Uterus (tissue), 4 donors: ENCODE results near the gene FMNL2. TPM values are rescaled to one million over a fixed set of nuclear protein-coding genes. Genes with fewer than 3 reads are reported as not detected.

Experiments used
- DNase-seq, 2 donors: peaks; one replicate each; pipeline ENCODE4 v3.0.0-alpha.2; 2019 to 2020
- H3K27ac ChIP-seq, 2 donors: fragments of 200-600 bp; sonication (generic); 1 replicate in 1 of 2; 2 replicates in 1 of 2; pipeline ENCODE4 v1.5.1; 2016 to 2018
- H3K27me3 ChIP-seq, 2 donors: fragments of 200-600 bp; sonication (generic); one replicate each; pipeline ENCODE4 v1.5.1; 2018 to 2019; ENCODE audit warnings: control low read depth in 1 of 2
- H3K36me3 ChIP-seq, 2 donors: fragments of 200-600 bp; sonication (generic); one replicate each; pipeline ENCODE4 v1.5.1; 2019; ENCODE audit warnings: control low read depth in 1 of 2
- H3K4me1 ChIP-seq, 2 donors: fragments of 200-600 bp; sonication (generic); one replicate each; pipeline ENCODE4 v1.5.1; 2018 to 2019; ENCODE audit warnings: control low read depth in 1 of 2
- H3K4me3 ChIP-seq, 2 donors: fragments of 200-600 bp; sonication (generic); 1 replicate in 1 of 2; 2 replicates in 1 of 2; pipeline ENCODE4 v1.5.1; 2018 to 2019; ENCODE audit warnings: mild to moderate bottlenecking in 1 of 2
- H3K9me3 ChIP-seq, 2 donors: fragments of 200-600 bp; sonication (generic); one replicate each; pipeline ENCODE4 v1.5.1; 2019; ENCODE audit warnings: control low read depth in 1 of 2
- CTCF ChIP-seq, 4 experiments: fragments of 200-600 bp in 2 of 4; fragments of 450-650 bp in 2 of 4; sonication (generic) in 2 of 4; IDR thresholded peaks; one replicate each; pipeline ENCODE4 v1.5.1; 2016 to 2019; ENCODE audit warnings: antibody characterized with exemption in 4 of 4, mild to moderate bottlenecking in 2 of 4, moderate library complexity in 1 of 4
- POLR2A ChIP-seq, 2 donors: fragments of 450-650 bp; IDR thresholded peaks; one replicate each; pipeline ENCODE4 v1.6.1; 2016; ENCODE audit warnings: antibody characterized with exemption in 2 of 2, mild to moderate bottlenecking in 1 of 2, moderate library complexity in 1 of 2
- intact Hi-C: fragments of 100-400 bp; cut with DNase I; formaldehyde crosslinking; loops from one replicate; pipeline ENCODE4 v1.15.1; 2023; ENCODE audit warnings: low total_unique reads
- total RNA-seq, 4 donors: library from RNA; depleted of rRNA in 3 of 4; stranded (reverse); fragments of >200 nt in 3 of 4; gene quantifications; one replicate each; pipeline versions ENCODE4 v1.1.0 to v1.2.4, GENCODE V29; 2014 to 2023
- donor health status: DM: yes; HTN: yes; CAD: no.

The FMNL2 gene
- total RNA-seq, 4 donors from 2014 or later: 10.0 to 66.9 (median 33.4) TPM

GRCh38 chr2:152421521-152422370, 86.8 kb downstream of the FMNL2 start:
- peak; percentile 32 to 73 for DNase-seq
- H3K27ac ChIP-seq: peak overlapping the region; percentile 56 to 81
- no peaks in the 10 kb centered on the region for H3K9me3 ChIP-seq
- H3K36me3 ChIP-seq: no peaks in the 10 kb centered on the region
- intact Hi-C loops: no loop called here
- H3K4me1 ChIP-seq: peaks cover 0 to 4% of the 10 kb centered on the region in 2 donors
- no peak for TF ChIP-seq CTCF (IDR thresholded peaks at IDR 0.05)
- TF ChIP-seq POLR2A (IDR thresholded peaks at IDR 0.05): peak in 1 of 2 donors; percentile 13
- no peaks in the 10 kb centered on the region for H3K27me3 ChIP-seq
- H3K4me3 ChIP-seq: no peak overlapping the region

- TF ChIP-seq CTCF (IDR thresholded peaks at IDR 0.05) (no peak), POLR2A (IDR thresholded peaks at IDR 0.05) (no peak)
- intact Hi-C loops: no loop called here
- peaks cover 0 to 4% of the 10 kb centered on the region in 2 donors for H3K4me1 ChIP-seq
These were observed 88.7 kb downstream of the FMNL2 start for GRCh38 chr2:152423684-152424083.

GRCh38 chr2:152425765-152426727, 91.1 kb downstream of the FMNL2 start:
- Histone ChIP-seq H3K27ac (no peak overlapping the region), H3K4me3 (no peak overlapping the region)

More at GRCh38 chr2:152423684-152424083, 88.7 kb downstream of the FMNL2 start:
- Histone ChIP-seq H3K27me3 (no peaks in the 10 kb centered on the region), H3K36me3 (no peaks in the 10 kb centered on the region), H3K9me3 (no peaks in the 10 kb centered on the region), H3K27ac (no peak overlapping the region), H3K4me3 (no peak overlapping the region)
- no peak for DNase-seq

GRCh38 chr2:152426801-152427200, 91.8 kb downstream of the FMNL2 start:
- no peaks in the 10 kb centered on the region for H3K9me3 ChIP-seq
- H3K4me3 ChIP-seq: no peak overlapping the region
- DNase-seq: no peak
- no peak overlapping the region for H3K27ac ChIP-seq
- H3K36me3 ChIP-seq: no peaks in the 10 kb centered on the region
- H3K27me3 ChIP-seq: no peaks in the 10 kb centered on the region
- peaks cover 0 to 3% of the 10 kb centered on the region in 2 donors for H3K4me1 ChIP-seq
- intact Hi-C loops: no loop called here
- TF ChIP-seq POLR2A (IDR thresholded peaks at IDR 0.05) (no peak), CTCF (IDR thresholded peaks at IDR 0.05) (no peak)

More at GRCh38 chr2:152425765-152426727, 91.1 kb downstream of the FMNL2 start:
- Histone ChIP-seq H3K27me3 (no peaks in the 10 kb centered on the region), H3K4me1 (peaks cover 0 to 2% of the 10 kb centered on the region in 2 donors), H3K36me3 (no peaks in the 10 kb centered on the region), H3K9me3 (no peaks in the 10 kb centered on the region)
- TF ChIP-seq POLR2A (IDR thresholded peaks at IDR 0.05): no peak
- no peak for TF ChIP-seq CTCF (IDR thresholded peaks at IDR 0.05)
- intact Hi-C loops: no loop called here
- DNase-seq: no peak
